Central memory CD8-positive, alpha-beta T cell (primary cell): ENCODE results near the gene MRGPRF.

Experiments
- ATAC-seq: fragments of 150-1000 bp; cut with Tn5 transposase; replicated peaks from 2 replicates; pipeline ENCODE4 v1.10.0; 2022; ENCODE audit warnings: mild to moderate bottlenecking, moderate FRiP score, moderate number of reproducible peaks; ENCODE audit not compliant: poor library complexity, severe bottlenecking; ENCODE audit errors: extremely low read depth
- DNase-seq, 2 donors: peaks; one replicate each; pipeline ENCODE4 v3.0.0; 2021; ENCODE audit warnings: low spot score in 2 of 2
- H3K27ac Mint-ChIP-seq: one replicate; pipeline ENCODE4 v1.8.0; 2022; ENCODE audit warnings: low read depth, mild to moderate bottlenecking, moderate library complexity, mixed read lengths
- H3K27me3 Mint-ChIP-seq: one replicate; pipeline ENCODE4 v1.8.0; 2022; ENCODE audit warnings: mixed read lengths
- H3K36me3 Mint-ChIP-seq: one replicate; pipeline ENCODE4 v1.8.0; 2022; ENCODE audit warnings: mild to moderate bottlenecking, moderate library complexity, mixed read lengths; ENCODE audit not compliant: insufficient read depth
- H3K4me1 Mint-ChIP-seq: one replicate; pipeline ENCODE4 v1.8.0; 2022; ENCODE audit warnings: mixed read lengths
- H3K4me3 Mint-ChIP-seq: one replicate; pipeline ENCODE4 v1.8.0; 2022; ENCODE audit warnings: mild to moderate bottlenecking, moderate library complexity, mixed read lengths
- H3K9me3 Mint-ChIP-seq: one replicate; pipeline ENCODE4 v1.8.0; 2022; ENCODE audit warnings: mixed read lengths

The MRGPRF gene

DNA sequence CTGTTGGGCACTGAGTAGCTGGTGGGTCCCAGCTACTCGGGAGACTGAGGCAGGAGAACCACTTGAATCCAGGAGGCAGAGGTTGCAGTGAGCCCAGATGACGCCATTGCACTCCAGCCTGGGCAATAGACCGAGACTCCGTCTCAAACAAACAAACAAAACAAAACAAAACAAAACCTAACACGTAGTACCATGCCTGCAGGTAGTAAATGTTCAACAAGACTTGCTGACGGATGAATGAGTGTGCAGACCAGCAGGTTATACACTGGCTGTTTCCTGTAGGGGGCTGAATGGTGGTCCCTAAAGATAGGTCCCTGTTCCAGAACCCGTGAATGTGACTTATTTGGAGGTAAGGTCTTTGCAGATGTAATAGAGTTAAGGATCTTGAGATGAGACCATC is 19.5 kb downstream of the MRGPRF start:
- no peak for DNase-seq
- peaks cover 60% of the 10 kb centered on the region for H3K27me3 Mint-ChIP-seq
- H3K4me3 Mint-ChIP-seq, result no peak overlapping the region
- no peak for ATAC-seq
- no peaks in the 10 kb centered on the region for H3K4me1 Mint-ChIP-seq
- H3K9me3 Mint-ChIP-seq, result no peaks in the 10 kb centered on the region
- no peaks in the 10 kb centered on the region for H3K36me3 Mint-ChIP-seq
- no peak overlapping the region for H3K27ac Mint-ChIP-seq

DNA sequence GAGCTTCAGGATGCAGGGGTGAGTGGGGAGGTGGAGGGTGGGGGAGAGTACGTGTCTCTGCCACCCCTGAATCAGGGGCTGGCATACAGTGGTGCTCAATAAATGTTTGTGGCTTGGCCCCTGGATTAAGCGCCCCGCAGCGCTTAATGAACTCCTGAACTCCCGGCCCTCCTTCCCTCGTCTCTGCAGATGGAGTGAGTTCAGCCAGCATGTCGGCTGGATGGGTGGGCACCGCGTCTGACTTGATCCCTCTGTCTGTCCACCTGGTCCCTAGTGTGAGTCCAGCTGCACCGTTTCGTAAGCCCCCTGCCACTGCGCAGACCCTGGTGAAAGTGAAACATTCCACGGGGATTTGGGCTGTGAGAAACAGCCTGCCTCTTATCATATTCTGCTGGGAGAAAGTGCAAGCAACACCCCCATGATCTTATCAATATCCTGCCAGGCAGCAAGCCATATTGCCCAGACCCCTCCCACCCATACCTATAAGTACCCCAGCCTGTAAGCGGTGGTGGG is 20.2 kb downstream of the MRGPRF start:
- Mint-ChIP-seq H3K9me3 (no peaks in the 10 kb centered on the region), H3K27ac (no peak overlapping the region), H3K4me1 (no peaks in the 10 kb centered on the region), H3K4me3 (no peak overlapping the region), H3K27me3 (peaks cover 58% of the 10 kb centered on the region), H3K36me3 (no peaks in the 10 kb centered on the region)
- ATAC-seq, result no peak
- DNase-seq, result no peak

DNA sequence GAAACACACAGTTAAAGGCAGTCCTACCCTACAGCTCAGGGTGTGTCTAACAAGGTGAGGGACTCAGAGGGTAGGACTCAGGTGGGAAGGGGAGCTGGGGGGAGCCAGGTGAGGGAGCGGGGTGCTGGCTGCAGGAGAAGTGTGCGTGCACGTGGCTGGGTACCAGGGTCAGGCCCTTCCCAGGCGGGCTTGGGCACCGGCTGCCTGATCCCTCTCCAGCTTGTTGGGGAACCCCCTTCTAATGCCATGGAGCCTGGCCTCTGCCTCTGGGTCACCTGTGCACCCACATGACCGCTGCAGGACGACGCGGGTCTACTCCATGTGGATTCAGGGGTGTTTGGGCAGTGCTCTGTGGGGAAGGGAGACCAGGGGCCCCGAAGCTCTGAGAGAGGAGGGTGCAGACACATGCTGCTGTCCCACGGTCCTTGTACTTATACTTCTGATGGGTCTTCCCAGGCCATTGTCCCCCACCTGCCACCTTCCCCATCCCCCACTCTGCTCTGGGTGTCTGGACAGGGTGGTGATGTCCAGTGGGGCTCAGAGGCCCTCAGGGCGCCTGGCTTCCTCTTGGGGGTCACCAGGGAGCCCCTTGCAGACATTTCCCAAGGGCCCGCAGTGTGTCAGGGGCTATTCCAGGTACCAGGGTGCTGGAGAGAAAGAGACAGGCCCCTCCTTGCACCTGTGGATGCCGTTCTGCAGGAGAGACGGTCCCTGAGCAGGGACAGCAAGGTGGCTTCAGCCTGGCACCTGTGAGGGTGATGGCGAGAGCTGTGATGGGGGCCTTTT is 21.9 kb downstream of the MRGPRF start:
- H3K9me3 Mint-ChIP-seq, result peaks cover 11% of the 10 kb centered on the region
- H3K27ac Mint-ChIP-seq, result no peak overlapping the region
- H3K4me1 Mint-ChIP-seq, result no peaks in the 10 kb centered on the region
- DNase-seq (no peak), ATAC-seq (no peak)
- no peaks in the 10 kb centered on the region for H3K36me3 Mint-ChIP-seq
- H3K4me3 Mint-ChIP-seq, result no peak overlapping the region
- peaks cover 58% of the 10 kb centered on the region for H3K27me3 Mint-ChIP-seq

DNA sequence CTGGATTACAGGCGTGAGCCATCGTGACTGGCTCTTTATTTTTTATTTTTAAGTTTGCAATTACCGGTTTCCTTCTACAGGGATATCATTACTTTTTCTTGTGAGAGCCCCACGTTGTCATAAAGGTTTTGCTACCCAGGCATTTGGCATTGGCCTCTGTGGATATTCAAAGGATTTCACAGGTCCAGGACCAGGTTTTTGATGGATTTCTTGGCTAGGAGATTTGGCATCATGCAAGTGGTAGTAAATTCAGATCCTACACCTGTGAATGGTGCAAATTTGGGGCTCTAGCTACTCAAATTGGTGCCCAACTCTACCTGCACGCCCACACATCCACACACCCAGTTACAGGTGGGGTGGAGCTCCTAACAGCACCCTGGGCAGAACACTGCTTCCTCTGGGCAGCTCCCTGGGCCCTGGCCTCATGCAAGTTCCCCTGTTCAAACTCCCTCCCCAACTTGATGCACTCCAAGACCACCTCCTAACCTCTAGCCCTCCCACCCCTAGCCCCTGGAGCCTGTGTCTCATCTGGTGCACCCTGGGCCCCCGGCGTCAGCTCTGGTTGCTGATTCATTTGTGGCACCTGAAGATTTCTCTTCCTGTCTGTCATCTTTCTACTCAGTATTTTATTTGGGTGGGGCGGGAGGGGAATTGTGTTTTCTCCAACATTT is 23.0 kb downstream of the MRGPRF start:
- Mint-ChIP-seq H3K36me3 (no peaks in the 10 kb centered on the region), H3K27me3 (peaks cover 66% of the 10 kb centered on the region), H3K9me3 (peaks cover 11% of the 10 kb centered on the region), H3K4me3 (no peak overlapping the region), H3K27ac (no peak overlapping the region), H3K4me1 (no peaks in the 10 kb centered on the region)
- ATAC-seq (no peak), DNase-seq (no peak)

DNA sequence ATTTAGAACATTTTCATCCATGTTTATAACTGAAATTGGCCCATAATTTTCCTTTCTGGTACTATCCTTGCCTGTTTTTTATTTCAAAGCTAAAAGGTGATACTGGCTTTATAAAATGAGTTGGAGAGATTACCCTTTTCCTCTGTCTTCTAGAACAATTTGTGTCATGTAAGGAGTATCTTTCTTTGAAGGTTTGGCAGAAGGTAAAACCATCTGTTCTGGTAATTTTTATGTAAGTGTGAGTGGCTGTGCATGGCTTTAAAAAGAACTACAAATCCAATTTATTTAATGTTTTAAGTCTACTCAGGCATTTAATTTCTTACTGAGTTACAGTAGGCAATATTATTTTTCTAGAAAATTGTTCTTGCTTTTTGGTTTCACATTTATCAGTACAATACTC is 24.6 kb downstream of the MRGPRF start:
- no peak overlapping the region for H3K27ac Mint-ChIP-seq
- peaks cover 58% of the 10 kb centered on the region for H3K27me3 Mint-ChIP-seq
- H3K4me1 Mint-ChIP-seq, result no peaks in the 10 kb centered on the region
- no peak for ATAC-seq
- H3K9me3 Mint-ChIP-seq, result peaks cover 11% of the 10 kb centered on the region
- H3K36me3 Mint-ChIP-seq, result no peaks in the 10 kb centered on the region
- no peak for DNase-seq
- no peak overlapping the region for H3K4me3 Mint-ChIP-seq

DNA sequence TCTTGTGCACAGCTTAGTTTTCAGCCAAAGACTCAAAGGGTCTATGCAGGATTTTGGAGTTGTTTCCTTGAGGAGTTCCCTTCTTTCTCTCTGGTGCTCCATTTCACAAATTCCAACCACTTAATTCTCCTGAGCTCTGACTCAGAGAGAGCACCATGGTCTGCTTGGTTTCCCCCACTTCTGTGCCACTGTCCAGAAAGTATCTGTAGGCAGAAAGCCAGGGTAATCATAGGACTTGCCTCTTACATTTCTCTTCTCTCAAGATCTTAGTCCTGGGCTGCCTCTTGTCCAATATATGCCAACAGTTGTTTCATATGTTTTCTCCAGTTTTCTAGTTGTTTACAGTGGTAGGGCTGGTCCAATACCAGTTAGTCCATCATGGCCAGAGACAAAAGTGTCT is 25.8 kb downstream of the MRGPRF start:
- peaks cover 46% of the 10 kb centered on the region for H3K27me3 Mint-ChIP-seq
- peaks cover 19% of the 10 kb centered on the region for H3K9me3 Mint-ChIP-seq
- no peak for DNase-seq
- no peak overlapping the region for H3K27ac Mint-ChIP-seq
- no peaks in the 10 kb centered on the region for H3K36me3 Mint-ChIP-seq
- H3K4me3 Mint-ChIP-seq, result no peak overlapping the region
- no peak for ATAC-seq
- no peaks in the 10 kb centered on the region for H3K4me1 Mint-ChIP-seq

DNA sequence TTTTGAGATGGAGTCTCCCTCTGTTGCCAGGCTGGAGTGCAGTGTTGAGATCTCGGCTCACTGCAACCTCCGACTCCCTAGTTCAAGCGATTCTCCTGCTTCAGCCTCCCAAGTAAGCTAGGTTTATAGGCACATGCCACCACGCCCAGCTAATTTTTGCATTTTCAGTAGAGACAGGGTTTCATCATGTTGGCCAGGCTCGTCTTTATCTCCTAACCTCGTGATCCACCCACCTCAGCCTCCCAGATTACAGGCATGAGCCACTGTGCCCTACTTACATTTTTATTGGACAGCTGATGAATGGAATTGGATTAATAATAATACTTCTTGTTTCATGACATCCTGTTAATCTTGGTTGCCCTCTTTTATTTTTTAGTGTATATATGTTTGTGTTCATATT is 29.2 kb downstream of the MRGPRF start:
- H3K4me3 Mint-ChIP-seq, result no peak overlapping the region
- no peaks in the 10 kb centered on the region for H3K36me3 Mint-ChIP-seq

DNA sequence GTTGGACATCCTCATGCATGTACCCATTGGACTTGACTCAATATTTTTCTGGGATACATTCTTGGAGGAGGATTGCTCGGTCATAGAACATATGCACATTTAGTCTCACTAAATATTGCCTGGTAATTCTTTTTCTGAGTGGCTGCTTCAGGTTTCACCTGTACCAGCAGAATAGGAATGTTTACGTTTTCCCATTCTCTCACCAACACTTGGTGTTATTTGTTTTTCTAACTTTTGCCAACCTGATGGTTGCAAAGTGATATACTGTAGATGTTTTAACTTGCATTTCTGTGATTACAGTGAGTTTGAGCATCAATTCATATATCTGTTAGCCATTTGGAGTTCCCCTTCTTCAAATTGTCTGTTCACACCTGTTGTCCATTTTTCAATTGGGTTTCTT is 30.9 kb downstream of the MRGPRF start:
- no peak overlapping the region for H3K27ac Mint-ChIP-seq
- no peak for DNase-seq
- H3K9me3 Mint-ChIP-seq, result peaks cover 16% of the 10 kb centered on the region
- H3K4me3 Mint-ChIP-seq, result no peak overlapping the region
- no peak for ATAC-seq
- no peaks in the 10 kb centered on the region for H3K4me1 Mint-ChIP-seq
- H3K27me3 Mint-ChIP-seq, result peaks cover 47% of the 10 kb centered on the region
- no peaks in the 10 kb centered on the region for H3K36me3 Mint-ChIP-seq

More for the DNA sequence above, 29.2 kb downstream of the MRGPRF start:
- Mint-ChIP-seq H3K27me3 (peaks cover 44% of the 10 kb centered on the region), H3K4me1 (no peaks in the 10 kb centered on the region), H3K27ac (no peak overlapping the region), H3K9me3 (peaks cover 21% of the 10 kb centered on the region)
- ATAC-seq (no peak), DNase-seq (no peak)

DNA sequence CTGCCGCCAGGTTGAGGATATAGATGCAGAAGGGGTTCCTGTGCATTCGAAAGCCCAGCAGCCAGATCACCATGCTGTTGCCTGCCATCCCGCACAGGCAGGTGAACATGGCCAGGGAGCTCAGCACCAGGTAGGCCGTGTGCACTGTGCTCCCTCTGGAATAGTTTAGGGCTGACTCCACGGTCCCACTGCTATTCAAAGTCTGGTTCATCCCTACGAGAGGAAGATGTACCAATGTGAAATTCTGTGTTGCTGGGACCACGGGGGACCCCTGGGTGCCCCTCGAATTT is 32.3 kb downstream of the MRGPRF start, which contains the start of gene MRGPRD:
MRGPRD (minus strand) TSS at position 211 of the 290 bp plus-strand sequence; CDS start at position 211, 0 bp downstream.
- DNase-seq (no peak), ATAC-seq (no peak)
- H3K4me1 Mint-ChIP-seq, result no peaks in the 10 kb centered on the region
- no peaks in the 10 kb centered on the region for H3K36me3 Mint-ChIP-seq
- H3K9me3 Mint-ChIP-seq, result peaks cover 10% of the 10 kb centered on the region
- no peak within 1 kb of the TSS for H3K27ac Mint-ChIP-seq
- peaks cover 33% of the 10 kb centered on the region for H3K27me3 Mint-ChIP-seq
- H3K4me3 Mint-ChIP-seq, result no peak within 1 kb of the TSS

DNA sequence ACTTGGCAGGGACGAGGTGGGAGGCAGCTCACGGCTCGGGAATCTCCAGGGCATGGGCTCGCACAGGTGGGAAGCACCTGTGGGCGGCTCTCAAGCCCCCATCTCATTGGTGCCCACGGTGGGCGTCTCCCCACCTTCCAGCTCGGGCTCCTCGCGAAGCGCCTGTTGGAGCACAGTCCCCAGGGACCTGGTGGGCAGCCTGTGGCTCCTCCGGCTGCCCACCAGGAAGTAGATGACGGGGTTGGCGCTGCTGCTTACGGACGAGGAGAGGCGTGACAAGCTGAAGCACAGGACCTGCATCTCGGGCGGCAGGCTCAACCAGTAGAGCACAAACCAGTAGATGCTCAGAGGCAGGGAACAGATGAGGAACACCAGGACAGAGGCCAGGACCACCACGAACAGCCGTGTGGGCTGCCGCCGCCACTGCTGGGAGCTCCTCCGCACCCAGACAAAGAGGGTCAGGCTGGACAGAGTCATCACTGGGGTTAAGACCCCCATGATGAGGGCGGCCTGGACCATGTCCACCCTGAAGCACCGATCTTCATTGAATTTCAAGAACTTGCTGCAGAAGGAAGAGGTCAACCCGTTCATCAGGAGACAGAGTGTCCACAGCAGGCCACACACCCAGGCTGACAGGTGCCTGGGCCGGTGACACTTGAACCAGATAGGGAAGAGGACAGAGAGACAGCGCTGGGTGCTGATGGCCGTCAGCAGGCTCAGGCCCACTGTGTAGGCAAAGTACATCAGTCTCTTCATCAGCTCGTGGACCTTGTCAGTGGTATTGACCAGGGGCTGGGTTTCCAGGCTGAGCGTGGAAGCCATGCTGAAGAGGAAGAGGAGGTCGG is 32.9 kb downstream of the MRGPRF start:
- Mint-ChIP-seq H3K4me3 (no peak overlapping the region), H3K36me3 (no peaks in the 10 kb centered on the region), H3K27me3 (peaks cover 28% of the 10 kb centered on the region), H3K27ac (no peak overlapping the region), H3K9me3 (peaks cover 10% of the 10 kb centered on the region), H3K4me1 (no peaks in the 10 kb centered on the region)
- ATAC-seq (no peak), DNase-seq (no peak)

DNA sequence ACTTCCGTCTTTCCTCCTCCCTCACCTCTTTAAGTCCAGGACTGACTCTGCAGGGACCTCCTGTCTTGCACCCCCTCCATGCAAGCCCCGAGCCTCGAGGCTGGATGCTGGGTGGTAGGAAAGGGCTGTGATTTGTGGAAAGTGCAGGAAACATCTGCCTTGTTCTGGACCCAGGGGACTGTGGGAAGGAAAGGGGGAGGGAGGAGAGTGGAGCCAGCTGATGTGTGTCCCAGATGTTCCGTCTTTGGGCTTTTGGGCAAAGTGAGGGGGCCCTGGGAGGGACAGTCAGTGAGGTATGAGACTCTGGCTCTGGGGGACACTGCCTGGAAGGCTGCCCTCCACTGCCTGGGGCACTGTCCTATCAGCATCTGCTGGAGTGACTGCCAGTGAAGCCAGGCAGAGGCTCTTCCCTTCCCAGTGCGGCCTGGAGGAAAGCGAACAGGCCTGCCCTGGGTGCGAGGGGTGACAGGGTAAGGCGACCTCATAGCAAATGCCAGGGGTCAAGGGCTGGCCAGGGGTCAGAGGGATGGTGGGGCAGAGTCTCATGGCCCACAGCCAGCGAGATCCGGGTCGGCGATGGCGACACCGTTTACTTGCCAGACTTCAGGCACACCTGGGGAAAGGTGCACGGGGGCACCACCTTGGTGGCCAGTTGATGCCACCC is 34.0 kb downstream of the MRGPRF start:
- Mint-ChIP-seq H3K4me1 (no peaks in the 10 kb centered on the region), H3K36me3 (no peaks in the 10 kb centered on the region), H3K9me3 (peaks cover 10% of the 10 kb centered on the region), H3K27ac (no peak overlapping the region), H3K4me3 (no peak overlapping the region), H3K27me3 (peaks cover 26% of the 10 kb centered on the region)
- DNase-seq (no peak), ATAC-seq (no peak)

DNA sequence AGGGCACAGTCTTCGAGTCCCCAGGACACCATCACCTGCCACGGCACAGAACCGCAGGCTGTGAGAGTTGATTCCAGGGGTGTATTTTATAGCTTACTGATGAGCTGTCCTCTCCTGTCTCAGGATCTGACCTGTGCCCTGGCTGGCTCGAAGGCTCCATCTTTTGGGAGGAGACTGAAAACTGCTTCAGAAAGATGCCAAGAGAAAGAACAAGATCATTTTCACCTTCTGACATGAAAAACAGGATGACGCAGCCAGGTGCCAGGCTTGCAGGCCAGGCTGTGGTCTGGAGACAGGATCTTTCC is 34.5 kb downstream of the MRGPRF start:
- peaks cover 26% of the 10 kb centered on the region for H3K27me3 Mint-ChIP-seq
- no peak for DNase-seq
- H3K36me3 Mint-ChIP-seq, result no peaks in the 10 kb centered on the region
- ATAC-seq, result no peak
- H3K27ac Mint-ChIP-seq, result no peak overlapping the region
- H3K4me3 Mint-ChIP-seq, result no peak overlapping the region
- H3K9me3 Mint-ChIP-seq, result peaks cover 10% of the 10 kb centered on the region
- no peaks in the 10 kb centered on the region for H3K4me1 Mint-ChIP-seq
